HuH-7 (cell line): ENCODE data around the gene OR2J2.
"Not testable (repeated sequence)": the region's sequence is repeated elsewhere in the genome, so short reads cannot be mapped to it uniquely, and the experiment has no call there.

Experiments used
- DNase-seq: peaks from one replicate; pipeline ENCODE4 v3.0.0; 2011; ENCODE audit warnings: low spot score

Gene OR2J2

DNA sequence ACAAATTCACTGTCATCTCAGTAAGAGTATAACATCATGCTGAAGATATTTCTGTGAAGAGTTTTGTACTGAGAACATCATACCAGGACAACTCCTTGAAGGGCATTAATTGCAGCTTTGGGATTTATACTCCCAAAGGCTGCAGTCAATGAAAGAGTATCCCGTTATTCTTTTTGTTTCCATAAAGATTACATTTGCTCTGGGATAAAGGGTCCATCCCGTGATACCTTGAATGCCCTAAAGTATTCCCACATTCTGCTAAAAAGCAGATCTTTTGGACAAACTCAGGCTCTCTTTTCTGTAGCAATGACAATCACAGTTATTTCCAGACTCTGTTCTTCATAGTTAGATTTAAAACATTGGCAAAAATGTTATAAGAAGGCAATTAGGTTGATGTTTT is at the start of gene OR2J2:
Gene OR2J2, plus strand, starts transcription at position 301 of the 400 bp plus-strand sequence. CDS start 2,729 bp downstream, outside the sequence.
- DNase-seq = not testable (repeated sequence)

DNA sequence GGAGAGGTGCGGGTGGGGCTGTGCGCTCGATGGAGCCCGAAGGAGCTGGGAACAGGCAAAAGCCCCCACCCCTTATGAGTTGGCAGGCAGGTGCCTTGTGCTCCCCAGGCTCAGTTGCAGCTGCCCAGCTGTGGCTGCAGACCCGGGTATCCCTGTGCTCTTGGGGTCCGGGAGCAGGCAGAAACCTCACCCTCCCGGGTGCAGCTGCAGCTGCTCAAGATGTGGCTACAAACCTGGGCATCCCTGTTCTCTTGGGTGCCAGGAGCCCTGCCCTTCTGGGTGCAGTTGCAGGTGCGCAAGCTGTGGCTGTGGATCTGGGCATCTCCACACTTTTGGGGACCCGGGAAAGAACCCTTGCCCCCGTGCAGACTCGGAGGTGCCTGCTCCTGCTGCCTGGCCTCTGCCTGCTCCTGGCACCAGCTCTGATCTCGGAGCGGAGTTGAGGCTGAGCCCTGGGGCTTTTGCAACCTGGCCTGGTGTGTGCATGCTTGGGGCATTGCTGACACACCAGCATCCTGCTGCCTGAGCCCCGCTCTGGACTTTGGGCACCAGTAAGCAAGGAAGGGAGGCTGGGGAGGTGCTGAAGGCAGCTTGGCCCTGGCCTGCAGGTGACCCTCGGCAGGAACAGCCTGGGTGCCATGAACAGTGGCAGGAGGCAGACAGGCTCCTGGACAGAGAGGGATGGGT is 41.2 kb upstream of the OR2J2 start:
- DNase-seq = no peak

DNA sequence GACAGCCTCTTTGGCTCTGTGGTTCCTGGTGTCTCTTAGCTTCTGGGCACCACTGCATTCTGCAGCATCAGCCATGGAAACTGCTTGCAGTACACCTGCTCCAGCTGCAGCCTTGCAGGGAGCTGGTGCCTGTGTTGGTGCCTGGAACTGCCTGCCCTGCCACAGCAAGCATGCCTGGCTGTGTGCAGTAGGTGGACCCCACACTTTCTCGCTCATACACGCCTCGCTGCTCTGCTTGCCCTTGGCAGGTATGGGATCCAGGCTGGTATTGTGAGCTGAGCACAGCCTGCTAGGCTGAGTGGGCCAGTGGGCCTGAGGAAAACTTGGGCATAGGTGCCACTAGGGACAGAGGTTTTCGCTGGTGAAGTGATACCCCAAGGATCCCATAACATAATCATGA is 40.1 kb upstream of the OR2J2 start:
- DNase-seq = no peak

DNA sequence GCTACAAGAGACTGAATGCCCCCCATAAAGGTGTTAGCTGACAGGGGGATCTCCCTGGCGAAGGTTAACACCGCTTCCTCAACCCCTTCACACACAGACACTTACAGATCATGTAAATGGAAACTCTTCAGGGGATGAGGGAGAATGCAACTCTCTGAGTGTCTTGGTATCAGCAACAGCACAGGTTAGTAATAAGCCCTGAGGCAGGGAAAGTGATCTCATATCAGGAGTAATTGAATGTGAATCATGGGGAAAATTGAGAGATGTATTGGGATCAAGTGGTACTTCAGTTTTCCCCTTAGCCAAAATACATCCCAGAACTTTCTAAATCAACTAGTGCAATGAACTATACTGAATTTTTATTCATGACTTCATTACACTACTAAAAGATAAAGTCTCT is 39.0 kb upstream of the OR2J2 start:
- DNase-seq = no peak

DNA sequence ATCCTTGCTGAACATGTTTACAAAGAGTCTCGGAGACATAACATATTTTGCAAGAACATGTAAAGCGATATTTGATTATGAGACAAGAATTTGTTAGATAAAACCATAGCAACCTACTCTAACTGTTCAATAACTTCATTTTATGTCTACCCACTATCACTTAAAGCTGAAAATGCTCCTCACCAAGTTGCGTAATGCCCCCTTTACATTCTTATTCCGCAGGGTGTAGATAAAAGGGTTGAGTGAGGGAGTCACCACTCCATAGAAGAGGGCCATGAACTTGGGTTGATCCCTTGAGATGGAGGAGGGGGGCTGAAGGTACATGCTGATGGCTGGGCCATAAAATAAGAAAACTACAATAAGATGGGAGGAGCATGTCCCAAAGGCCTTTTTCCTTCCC is 33.0 kb upstream of the OR2J2 start:
- DNase-seq = no peak

DNA sequence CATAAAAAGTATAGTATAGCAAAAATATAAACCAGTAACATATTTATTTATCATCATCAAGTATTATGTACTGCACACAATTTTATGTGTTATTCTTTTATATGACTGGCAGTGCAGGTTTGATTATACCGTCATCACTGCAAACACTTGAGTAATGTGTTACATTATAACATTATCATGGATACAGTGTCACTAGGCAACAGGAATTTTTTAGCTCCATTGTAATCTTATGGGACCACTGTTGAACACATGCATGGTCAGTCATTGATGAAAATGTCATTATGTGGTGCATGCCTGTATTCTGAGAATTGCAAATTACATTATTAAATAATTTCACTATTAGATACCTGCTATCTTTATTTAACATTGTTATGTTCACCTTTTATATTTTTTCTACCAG is 29.1 kb upstream of the OR2J2 start:
- DNase-seq = no peak

DNA sequence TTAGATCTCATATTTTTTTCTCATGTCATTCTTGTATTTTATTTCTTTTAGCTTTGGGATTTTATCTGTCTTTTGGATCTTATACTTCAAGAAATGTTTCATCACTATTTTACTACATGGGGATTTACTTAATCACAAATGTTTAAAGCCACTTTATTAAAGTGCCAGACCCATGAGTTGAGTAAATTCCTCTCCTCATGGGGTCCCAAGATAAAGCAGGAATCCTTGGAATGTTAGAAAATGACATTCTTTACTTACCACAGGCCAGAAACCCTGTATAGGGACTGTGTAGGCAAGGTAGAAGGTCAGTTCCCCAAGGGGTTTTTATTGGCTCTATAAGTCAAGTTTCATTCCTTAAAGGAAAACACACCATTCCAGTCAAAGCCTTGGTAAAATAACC is 28.4 kb upstream of the OR2J2 start:
- no peak for DNase-seq

DNA sequence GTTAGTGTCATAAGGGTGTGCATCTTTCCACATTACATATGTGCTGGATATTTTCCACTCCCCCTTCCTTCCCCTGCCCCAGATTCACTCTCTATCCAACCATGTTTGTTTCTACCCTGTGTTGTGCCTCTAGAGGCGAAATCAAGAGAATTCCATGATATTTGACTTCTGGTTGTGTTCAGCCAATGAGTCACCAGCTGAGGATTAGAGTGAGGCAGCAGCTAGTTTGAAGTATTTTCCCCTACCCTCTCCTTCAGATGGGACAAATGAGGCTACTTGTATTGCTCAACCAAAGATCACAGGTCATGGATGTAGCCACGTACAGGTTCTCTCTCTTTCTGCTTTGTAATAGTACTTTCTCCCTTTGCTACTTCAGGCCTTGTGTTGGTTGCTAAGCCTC is 24.5 kb upstream of the OR2J2 start:
- DNase-seq = no peak

DNA sequence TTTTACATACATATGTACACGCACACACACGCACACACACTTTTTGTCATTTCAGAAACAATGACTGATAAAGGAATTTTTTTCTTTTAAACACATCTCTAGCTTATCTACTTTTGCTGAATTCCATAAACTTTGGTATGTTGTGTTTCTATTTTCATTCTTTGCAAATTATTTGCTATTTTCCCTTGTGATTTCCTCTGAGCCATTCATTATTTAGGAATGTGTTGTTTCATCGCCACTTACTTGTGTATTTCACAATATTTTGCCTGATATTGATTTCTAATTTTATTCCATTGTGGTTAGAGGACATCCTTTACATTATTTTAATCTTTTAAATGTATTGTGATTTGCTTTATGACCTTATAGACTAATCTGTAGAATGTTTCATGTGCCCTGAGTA is 23.6 kb upstream of the OR2J2 start:
- DNase-seq = no peak

DNA sequence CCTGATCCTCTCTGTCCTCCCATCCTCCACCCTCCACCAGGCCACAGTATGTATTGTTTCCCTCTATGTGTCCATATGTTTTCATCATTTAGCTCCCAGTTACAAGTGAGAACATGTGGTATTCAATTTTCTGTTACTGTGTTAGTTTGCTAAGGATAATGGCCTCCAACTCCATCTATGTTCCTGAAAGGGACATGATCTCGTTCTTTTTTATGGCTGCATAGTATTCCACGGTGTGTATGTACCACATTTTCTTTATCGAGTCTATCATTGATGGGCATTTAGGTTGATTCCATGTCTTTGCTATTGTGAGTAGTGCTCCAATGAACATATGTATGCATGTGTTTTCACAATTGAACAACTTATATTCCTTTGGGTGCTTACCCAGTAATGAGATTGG is 21.3 kb upstream of the OR2J2 start:
- not testable (repeated sequence) for DNase-seq

DNA sequence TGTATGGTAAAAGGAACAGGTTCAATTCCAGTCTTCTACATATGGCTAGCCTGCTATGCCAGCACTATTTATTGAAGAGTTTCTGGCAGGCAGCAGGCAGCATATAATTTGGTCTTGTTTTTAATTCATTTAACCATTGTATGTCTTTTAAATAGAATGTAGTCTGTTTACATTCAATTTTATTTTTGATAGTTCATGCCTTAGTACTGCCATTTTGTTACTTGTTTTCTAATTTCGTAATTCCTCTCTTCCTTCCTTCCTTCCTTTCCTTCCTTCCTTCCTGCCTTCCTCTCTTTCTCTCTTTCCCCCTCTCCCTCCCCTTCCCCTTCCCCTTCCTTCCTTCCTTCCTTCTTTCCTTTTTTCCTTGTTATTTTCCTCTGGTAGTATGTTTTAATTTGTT is 17.6 kb upstream of the OR2J2 start:
- DNase-seq = no peak

DNA sequence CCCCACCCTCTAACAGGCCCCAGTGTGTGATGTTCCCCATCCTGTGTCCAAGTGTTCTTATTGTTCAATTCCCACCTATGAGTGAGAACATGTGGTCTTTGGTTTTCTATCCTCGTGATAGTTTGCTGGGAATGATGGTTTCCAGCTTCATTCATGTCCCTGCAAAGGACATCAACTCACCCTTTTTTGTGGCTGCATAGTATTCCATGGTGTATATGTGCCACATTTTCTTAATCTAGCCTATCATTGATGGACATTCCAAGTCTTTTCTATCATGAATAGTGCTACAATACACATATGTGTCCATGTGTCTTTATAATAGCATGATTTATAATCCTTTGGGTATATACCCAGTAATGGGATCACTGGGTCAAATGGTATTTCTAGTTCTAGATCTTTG is 15.5 kb upstream of the OR2J2 start:
- DNase-seq = not testable (repeated sequence)

DNA sequence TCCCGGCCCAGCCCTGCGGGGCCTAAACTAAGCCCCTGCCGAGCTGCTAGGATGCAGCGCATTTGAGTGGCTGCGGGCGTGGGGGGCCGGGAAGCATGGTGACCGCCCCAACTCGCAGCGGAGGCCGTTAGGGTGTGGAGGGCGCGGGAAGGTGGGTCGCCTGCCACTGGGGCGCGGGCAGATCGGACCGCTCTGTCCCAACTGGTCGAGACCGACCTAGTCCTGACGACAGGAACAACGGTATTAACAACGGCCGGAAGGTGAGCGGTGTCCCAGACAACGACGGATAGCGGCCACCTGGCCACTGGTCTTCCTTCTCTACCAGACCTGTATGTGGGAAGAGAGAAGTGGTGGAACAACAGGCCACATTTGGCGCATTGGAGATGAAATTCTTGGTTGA is 10.8 kb upstream of the OR2J2 start:
- not testable (repeated sequence) for DNase-seq

DNA sequence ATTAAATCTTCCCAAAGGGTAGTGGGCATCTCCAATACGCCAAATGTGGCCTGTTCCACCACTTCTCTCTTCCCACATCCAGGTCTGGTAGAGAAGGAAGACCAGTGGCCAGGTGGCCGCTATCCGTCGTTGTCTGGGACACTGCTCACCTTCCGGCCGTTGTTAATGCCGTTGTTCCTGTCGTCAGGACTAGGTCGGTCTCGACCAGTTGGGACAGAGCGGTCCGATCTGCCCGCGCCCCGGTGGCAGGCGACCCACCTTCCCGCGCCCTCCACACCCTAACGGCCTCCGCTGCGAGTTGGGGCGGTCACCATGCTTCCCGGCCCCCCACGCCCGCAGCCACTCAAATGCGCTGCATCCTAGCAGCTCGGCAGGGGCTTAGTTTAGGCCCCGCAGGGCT is 5.1 kb upstream of the OR2J2 start:
- not testable (repeated sequence) for DNase-seq

DNA sequence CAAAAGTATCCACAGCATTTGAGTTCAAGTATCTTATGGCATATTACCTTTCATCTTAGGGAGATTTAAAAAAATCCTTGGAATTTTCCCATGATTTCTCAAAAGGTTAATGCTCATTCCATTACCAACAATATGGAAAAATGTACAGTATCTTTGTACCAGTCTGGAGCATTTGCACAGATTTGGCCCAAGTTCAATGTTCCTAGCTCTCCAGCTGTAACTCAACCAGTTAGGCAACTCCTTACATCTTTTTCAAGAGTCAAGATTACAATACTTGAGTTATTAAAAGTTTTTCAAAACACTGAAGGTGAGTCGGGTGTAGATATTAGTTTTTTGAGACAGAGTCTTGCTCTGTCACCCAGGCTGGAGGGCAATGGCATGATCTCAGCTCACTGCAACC is 1.0 kb downstream of the OR2J2 start:
- no peak for DNase-seq

DNA sequence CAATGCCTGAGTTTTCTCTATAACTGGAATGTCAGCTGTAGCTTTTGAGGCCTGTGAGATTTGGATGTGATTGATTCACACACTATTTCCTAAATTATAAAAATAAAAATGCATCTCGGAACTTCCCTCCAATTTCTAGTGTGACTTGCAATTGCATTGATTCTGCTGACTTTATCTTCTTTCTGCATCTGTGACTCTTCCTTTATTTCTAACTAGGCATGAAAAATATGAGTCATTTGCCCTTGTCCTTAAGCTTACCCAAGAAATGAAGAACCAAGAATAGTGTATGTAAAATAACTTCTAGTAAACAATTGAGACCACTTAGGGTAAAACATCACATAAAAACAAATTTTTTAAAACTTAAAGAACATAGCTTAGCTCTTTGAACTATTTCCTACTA is 12.9 kb downstream of the OR2J2 start:
- no peak for DNase-seq

DNA sequence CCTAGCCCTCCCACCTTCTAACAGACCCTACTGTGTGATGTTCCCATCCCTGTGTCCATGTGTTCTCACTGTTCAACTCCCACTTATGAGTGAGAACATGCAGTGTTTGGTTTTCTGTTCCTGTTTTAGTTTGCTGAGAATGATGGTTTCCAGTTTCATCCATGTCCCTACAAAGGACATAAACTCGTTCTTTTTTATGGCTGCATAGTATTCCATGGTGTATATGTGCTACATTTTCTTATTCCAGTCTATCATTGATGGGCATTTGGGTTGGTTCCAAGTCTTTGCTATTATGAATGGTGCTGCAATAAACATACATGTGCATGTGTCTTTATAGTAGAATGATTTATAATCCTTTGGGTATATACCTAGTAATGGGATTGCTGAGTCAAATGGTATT is 18.0 kb downstream of the OR2J2 start:
- DNase-seq = not testable (repeated sequence)

DNA sequence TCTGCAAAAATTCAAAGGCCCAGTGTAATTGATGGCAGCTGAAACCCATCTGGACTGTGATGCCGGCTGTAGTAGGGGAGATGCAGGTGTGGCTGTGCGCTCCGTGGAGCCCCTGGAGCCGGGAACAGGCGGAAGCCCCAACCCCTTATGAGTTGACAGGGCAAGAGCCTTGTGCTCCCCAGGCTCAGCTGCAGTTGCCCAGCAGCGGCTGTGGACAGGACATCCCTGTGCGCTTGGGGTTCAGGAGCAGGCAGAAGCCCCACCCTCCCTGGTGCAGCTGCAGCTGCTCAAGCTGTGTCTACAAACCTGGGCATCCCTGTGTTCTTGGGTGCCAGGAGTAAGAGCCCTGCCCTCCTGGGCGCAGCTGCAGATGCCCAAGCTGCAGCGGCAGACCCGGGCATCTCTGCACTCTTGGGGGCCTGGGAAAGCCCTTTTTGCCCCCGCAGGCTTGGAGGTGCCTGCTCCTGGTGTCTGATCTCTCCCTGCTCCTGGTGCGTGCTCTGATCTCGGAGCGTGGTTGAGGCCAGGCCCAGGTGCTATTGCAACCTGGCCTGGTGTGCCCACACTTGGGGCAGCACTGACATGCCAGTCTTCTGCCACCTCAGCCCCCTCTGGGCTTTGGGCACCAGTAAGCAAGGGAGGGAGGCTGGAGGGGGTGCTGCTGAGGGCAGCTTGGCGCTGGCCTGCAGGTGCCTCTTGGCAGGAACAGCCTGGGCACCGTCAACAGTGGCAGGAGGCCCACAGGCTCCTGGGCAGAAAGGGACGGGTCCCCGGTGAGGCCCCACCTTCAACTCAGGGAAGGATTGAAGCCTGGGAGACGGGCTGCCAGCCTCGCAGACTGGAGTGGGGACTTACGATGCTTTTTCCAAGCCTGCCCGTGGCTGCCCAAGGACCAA is 30.3 kb downstream of the OR2J2 start:
- no peak for DNase-seq

DNA sequence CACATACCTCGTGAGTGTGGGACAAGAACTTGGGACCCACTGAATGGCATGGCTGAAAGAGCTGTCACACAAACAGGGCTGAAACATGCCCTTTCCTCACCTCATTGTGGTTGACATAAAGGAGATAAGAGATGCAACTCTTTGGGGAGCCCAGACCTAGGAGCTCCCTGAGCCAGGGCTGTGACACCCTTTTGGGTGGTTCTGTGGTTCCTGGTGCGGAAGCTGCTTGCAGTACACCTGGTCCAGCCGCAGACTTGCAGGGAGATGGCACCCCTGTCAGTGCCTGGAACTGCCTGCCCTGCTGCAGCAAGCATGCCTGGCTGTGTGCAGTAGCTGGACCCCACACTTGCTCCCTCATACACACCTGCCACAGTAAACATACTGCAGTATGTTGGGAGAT is 31.3 kb downstream of the OR2J2 start:
- no peak for DNase-seq

DNA sequence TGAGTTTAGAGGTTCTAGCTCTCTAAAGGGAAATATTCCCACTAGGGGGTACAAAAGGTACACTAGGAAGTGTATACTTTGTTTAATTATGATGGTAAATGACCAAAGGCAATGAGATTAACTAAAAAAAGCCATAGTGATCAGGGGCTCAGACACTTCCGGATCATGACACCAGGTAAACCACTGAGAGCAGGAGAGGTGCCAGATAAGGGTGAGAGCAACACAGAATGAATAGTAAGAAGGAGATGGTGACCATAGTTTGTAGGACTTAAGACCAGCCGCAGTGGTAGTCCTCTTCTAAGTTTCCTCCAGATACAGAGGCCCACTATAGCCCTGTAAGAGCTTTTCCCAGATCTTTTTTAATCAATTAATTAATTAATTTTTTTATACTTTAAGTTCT is 40.8 kb downstream of the OR2J2 start:
- no peak for DNase-seq

DNA sequence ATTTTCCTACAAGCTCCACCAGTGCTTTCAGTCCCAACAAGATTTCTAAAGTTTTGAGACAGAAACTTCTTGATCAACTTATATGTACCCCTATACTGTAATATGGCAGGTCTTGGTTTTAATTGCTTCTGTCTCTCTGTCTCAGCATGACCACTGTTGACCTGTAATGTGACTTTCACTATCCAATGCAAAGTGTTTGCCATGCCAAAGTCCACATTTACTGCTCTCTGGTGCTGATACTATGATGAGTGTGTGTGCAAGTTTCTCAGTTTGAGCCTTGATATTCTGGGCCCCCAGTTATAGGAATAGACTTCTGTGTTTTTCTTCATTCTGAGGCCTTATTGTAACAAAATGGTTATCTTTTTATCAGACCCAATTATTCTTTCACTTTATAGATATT is 45.8 kb downstream of the OR2J2 start:
- DNase-seq = peak; percentile 49

DNA sequence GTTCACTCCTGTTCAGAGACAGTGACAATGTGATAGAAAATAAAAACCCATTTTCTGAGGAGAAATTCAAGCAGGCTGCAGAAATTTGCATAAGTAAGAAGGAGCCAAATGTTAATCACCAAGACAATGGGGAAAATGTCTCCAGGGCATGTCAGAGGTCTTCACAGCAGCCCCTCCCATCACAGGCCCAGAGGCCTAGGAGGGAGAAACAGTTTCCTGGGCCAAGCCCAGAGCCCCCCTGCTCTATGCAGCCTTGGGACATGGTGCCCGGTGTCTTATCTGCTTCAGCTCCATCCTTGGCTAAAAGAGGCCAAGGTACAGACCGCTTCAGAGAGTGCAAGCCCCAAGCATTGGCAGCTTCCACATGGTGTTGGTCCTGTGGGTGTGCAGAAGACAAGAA is 46.5 kb downstream of the OR2J2 start:
- DNase-seq = not testable (repeated sequence)

DNA sequence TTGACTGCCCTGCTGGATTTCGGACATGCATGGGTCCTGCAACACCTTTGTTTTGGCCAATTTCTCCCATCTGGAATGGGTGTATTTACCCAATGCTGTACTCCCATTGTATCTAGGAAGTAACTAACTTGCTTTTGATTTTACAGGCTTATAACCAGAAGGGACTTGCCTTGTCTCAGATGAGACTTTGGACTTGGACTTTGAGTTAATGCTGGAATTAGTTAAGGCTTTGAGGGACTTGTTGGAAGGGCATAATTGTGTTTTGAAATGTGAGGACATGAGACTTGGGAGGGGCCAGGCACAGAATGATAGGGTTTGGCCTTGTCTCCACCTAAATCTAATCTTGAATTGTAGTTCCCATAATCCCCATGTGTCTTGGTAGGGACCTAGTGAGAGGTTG is 47.3 kb downstream of the OR2J2 start:
- DNase-seq = not testable (repeated sequence)
